ENCODE results near the gene FBN2. TPM values are rescaled to one million over a fixed set of nuclear protein-coding genes. Genes with fewer than 3 reads are reported as not detected.
"Not testable (repeated sequence)": the region's sequence is repeated elsewhere in the genome, so short reads cannot be mapped to it uniquely, and the experiment has no call there.

FBN2 gene
- total RNA-seq, 4 donors from 2014 or later, result 5.3 to 19.4 (median 7.5) TPM

DNA sequence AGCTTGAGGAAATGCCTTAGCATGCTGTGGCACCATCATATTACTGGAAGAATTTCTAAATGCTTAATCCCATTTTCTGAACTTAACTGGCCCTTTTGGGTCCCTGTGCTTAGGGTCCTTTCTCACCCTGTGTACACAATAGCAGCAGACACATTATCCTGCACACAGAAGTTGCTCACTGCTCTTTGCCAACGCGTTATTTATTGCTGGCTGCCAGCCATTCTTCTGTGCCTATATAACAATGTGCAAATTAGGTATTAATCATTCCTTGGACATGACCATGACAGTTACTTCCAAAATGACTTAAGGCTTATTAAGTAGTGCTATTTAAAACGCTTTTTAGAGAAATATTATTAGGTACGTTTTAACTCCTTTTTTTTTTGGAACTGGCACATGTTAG lies 134.7 kb downstream of the FBN2 start:
- Histone ChIP-seq H3K27me3 (no peaks in the 10 kb centered on the region), H3K4me1 (peaks cover 0 to 37% (median 0%) of the 10 kb centered on the region in 3 donors), H3K36me3 (no peaks in the 10 kb centered on the region), H3K4me3 (no peak overlapping the region), H3K9me3 (no peaks in the 10 kb centered on the region), H3K27ac (no peak overlapping the region)
- no peak for ATAC-seq
- WGBS, 2 donors (ENCODE audit: low coverage in 1 of 2), result 11 to 20% methylated on average over 4 of the region's 4 CpGs
- TF ChIP-seq EP300 (IDR thresholded peaks at IDR 0.05) (no peak), CTCF (IDR thresholded peaks at IDR 0.05) (no peak), POLR2A (IDR thresholded peaks at IDR 0.05) (no peak), POLR2AphosphoS5 (IDR thresholded peaks at IDR 0.05) (no peak)

DNA sequence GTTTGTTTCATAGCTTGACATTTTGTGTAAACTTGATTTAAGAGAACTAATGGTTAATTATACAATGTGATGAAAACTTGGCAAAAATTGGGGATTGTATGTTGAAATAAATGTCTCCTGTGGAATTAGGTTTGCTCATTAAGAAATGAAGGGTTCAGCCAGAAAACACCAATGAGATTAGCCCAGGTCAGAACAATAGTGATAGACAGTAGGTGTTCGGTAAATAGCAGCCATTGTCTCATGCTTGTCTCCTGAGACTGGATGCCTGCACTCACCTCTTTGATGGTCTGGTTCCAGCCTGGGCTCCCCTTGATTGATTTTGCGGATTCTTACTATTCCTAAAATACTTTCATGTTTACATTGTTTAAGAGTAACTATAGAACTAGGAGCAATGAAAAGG lies 135.5 kb downstream of the FBN2 start:
- Histone ChIP-seq H3K27me3 (no peaks in the 10 kb centered on the region), H3K4me1 (peaks cover 0 to 35% (median 0%) of the 10 kb centered on the region in 3 donors), H3K9me3 (no peaks in the 10 kb centered on the region), H3K4me3 (no peak overlapping the region), H3K27ac (no peak overlapping the region), H3K36me3 (no peaks in the 10 kb centered on the region)
- no peak for TF ChIP-seq POLR2AphosphoS5 (IDR thresholded peaks at IDR 0.05)
- no peak for TF ChIP-seq POLR2A (IDR thresholded peaks at IDR 0.05)
- no peak for TF ChIP-seq EP300 (IDR thresholded peaks at IDR 0.05)
- no peak for TF ChIP-seq CTCF (IDR thresholded peaks at IDR 0.05)
- 67 to 75% methylated on average over 2 of the region's 2 CpGs for WGBS, 2 donors (ENCODE audit: low coverage in 1 of 2)
- ATAC-seq, result no peak

GRCh38 chr5:128400766-128401165 lies 137.3 kb downstream of the FBN2 start:
- WGBS, 2 donors (ENCODE audit: low coverage in 1 of 2), result 100% methylated on average over 2 of the region's 2 CpGs
- H3K4me1 ChIP-seq, result peaks cover 0 to 23% (median 0%) of the 10 kb centered on the region in 3 donors
- not testable (repeated sequence) for H3K36me3 ChIP-seq

DNA sequence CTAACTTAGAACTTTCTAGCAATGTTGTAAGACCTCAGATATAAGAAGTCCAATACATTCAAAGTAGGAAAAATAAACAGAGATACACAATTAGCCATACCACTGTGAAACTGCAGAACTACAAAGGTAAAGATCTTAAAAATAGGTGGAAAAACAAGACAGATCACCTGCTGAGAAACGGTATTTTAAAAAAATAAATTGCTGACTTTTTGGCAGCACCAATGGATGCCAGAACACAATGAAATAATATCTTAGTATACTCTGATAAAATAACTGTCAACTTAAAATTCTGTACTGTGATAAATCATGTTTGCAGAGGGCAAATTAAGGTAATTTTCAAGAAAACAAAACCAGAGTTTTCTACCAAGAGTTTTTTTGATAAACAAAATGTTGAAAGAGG lies 138.9 kb downstream of the FBN2 start:
- TF ChIP-seq POLR2A (IDR thresholded peaks at IDR 0.05) (no peak), EP300 (IDR thresholded peaks at IDR 0.05) (no peak), CTCF (IDR thresholded peaks at IDR 0.05) (no peak), POLR2AphosphoS5 (IDR thresholded peaks at IDR 0.05) (no peak)
- H3K4me3 ChIP-seq, result no peak overlapping the region
- H3K27ac ChIP-seq, result no peak overlapping the region
- no peaks in the 10 kb centered on the region for H3K36me3 ChIP-seq
- no peaks in the 10 kb centered on the region for H3K27me3 ChIP-seq
- peaks cover 0 to 23% (median 0%) of the 10 kb centered on the region in 3 donors for H3K4me1 ChIP-seq
- no peak for ATAC-seq
- H3K9me3 ChIP-seq, result no peaks in the 10 kb centered on the region
- WGBS, 2 donors (ENCODE audit: low coverage in 1 of 2), result 32 to 43% methylated on average over 1 of the region's 1 CpG

More at GRCh38 chr5:128400766-128401165, 137.3 kb downstream of the FBN2 start:
- not testable (repeated sequence) for H3K4me3 ChIP-seq, H3K9me3 ChIP-seq, H3K27ac ChIP-seq, H3K27me3 ChIP-seq, ATAC-seq

GRCh38 chr5:128397876-128398275 lies 140.2 kb downstream of the FBN2 start:
- no peak for ATAC-seq
- H3K27me3 ChIP-seq, result no peaks in the 10 kb centered on the region
- H3K9me3 ChIP-seq, result no peaks in the 10 kb centered on the region
- no peak overlapping the region for H3K4me3 ChIP-seq
- no peak overlapping the region for H3K27ac ChIP-seq
- H3K36me3 ChIP-seq, result no peaks in the 10 kb centered on the region
- H3K4me1 ChIP-seq, result peaks cover 0 to 12% (median 0%) of the 10 kb centered on the region in 3 donors
- 86 to 100% methylated on average over 2 of the region's 2 CpGs for WGBS, 2 donors (ENCODE audit: low coverage in 1 of 2)
- TF ChIP-seq POLR2AphosphoS5 (IDR thresholded peaks at IDR 0.05), result no peak
- no peak for TF ChIP-seq CTCF (IDR thresholded peaks at IDR 0.05)
- no peak for TF ChIP-seq EP300 (IDR thresholded peaks at IDR 0.05)
- no peak for TF ChIP-seq POLR2A (IDR thresholded peaks at IDR 0.05)
